HUDEP-2 (cell line): ENCODE data around the gene QSER1.
"Not testable (repeated sequence)": the region's sequence is repeated elsewhere in the genome, so short reads cannot be mapped to it uniquely, and the experiment has no call there.

Experiments used
- DNase-seq, 76 experiments: peaks; one replicate each; lab custom pipeline; 2025; ENCODE audit not compliant: unreplicated experiment in 76 of 76; lab: John Stamatoyannopoulos, UW

The QSER1 gene

DNA sequence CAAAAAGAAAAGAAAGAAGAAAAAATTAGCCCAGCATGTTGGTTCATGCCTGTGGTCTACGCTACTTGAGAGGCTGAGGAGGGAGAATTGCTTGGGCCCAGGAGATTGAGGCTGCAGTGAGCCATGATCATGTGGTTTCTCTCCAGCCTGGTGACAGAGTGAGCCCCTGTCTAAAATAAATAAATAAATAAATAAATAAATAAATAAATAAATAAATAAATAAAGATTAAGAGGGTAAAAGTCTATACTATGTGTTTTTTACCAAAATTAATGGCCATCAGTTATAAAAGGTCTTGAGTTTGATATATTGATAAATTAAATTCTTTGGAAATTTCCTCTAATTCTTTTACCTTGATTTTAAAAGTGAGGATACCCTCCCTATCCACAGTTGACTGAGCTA is 97.9 kb downstream of the QSER1 start:
- DNase-seq = no peak

DNA sequence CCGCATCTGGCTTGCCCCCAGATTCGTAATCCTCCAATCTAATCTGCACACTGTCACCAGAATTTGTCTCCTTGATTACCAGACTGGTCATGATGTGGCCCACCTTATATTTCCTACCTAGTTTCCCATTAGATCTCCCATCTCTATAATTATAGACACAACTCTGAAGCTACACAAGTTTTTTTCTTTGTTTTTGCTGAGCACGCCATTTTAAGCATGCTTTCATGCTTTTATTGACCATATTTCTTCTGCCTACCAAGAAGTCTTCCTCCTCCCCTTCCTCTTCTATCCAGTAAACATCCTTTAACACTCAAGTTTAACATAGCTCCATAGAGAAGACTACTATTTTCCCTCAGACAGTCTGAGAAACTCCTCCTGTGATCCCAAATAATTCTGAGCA is 98.8 kb downstream of the QSER1 start:
- no peak for DNase-seq

DNA sequence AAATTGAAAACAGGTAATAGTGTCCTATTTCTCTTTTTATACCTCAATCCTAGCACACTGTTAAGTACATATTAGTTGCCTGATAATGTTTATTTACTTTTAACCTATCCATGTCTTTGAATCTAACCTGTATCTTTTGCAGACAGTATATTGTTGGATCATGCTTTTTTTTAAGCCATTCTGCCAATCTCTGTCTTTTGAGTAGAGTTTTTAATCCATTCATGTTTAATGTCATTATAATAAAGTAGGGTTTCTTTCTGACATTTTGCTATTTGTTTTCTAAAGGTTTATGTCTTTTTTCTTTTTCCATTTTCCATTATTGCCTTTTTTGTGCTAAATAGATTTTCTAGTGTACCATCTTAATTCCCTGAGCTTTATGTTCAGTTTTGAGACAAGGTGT is 99.3 kb downstream of the QSER1 start:
- no peak for DNase-seq

DNA sequence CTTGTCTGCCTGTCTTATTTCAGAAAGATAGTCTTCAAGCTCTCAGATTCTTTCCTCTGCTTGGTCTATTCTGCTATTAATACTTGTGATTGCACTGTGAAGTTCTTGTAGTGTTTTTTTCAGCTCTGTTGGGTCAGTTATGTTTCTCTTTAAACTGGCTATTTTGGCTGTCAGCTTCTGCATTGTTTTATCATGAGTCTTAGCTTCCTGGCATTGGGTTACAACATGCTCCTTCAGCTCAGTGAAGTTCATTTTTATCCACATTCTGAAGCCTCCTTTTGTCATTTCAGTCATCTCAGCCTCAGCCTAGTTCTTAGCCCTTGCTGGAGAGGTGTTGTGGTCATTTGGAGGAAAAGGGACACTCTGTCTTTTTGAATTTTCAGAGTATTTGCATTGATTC is 107.6 kb downstream of the QSER1 start:
- DNase-seq = no peak

DNA sequence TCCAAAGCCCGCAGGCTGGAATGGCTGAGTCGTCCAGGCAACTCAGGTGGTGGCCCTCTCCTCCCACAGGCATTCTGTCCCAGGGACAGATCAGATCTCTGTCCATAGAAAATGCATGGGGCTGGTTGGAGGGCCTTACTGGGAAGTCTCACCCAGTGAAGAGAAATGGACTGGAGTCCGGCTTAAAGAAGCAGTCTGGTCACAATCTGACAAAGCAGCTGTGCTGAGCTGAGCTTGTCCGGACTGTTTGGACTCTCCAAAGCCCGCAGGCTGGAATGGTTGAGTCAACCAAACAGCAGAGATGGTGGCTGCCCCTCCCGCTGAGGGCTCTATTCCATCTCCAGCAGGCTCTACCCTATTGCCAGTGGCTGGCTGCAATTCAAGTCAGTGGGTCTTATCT is 108.7 kb downstream of the QSER1 start:
- DNase-seq = no peak

DNA sequence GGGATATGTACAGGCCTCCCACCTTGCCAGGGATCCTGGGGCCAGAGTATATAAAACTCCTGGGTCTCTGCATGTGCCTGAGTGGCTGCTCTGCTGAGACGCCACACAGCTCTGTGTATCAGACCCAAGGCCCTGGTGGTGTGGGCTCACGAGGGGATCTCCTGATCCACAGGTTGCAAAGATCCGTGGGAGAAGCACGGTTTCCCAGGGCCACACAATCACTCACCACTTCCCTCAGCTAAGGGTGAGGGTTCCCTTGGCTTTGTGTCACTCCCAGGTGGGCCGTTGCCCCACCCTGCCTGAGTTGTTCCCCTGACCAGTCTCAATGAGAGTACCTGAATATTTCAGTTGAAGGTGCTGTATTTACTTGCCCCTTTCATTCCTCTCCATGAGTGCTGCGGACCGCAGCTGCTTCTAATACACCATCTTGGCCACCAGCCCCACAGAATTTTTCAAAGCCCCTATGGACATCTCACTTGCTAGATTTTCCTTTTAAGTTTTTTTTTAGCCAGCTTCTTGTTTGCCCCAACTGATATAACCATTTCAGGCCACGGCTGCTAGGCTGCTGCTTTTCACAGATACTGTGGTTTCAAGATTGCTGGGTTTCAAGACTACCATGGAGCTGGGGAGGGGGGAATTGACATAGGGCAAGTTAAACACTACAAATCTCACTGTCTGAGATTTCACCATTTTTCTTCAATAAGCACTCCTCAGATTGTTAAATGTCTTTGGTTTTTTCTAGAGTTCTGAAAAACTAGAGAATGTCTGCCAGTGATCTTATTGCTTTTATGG is 109.3 kb downstream of the QSER1 start:
- DNase-seq = no peak

DNA sequence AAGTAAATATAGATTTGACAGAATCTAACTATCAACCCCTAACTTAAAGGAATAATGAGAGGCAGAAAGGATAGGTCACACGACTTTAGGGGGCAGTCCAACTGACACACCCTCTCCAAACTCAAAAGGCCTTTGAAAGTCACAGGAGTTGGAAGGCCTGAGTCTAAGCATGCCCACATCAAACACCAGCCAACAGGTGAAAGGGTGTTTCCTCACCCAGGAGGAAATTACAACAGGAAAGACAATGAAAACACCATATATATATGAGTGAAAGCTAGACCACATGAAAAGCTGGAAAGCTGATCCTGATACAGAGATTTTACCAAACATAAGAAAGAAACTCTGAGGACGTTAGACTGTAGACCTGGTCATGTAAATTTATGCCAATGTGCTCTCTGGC is 112.6 kb downstream of the QSER1 start:
- no peak for DNase-seq

DNA sequence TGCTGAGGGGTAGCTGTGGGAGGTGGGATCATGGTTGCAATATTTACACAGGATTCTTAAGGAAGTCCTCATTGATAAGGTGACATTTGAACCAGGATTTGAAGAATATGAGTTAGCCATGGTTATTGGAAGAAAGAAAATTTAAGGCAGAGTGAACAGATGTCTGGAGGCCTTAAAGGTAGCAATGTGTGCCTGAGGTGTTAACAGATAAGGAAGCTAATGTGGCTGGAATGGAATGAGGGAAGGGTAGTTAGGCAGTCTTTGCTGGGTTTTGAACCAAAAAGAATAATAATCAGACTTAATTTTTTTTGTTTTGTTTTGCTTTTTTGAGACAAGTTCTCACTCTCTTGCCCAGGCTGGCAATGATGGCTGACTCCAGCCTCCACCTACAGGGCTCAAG is 113.4 kb downstream of the QSER1 start:
- no peak for DNase-seq

DNA sequence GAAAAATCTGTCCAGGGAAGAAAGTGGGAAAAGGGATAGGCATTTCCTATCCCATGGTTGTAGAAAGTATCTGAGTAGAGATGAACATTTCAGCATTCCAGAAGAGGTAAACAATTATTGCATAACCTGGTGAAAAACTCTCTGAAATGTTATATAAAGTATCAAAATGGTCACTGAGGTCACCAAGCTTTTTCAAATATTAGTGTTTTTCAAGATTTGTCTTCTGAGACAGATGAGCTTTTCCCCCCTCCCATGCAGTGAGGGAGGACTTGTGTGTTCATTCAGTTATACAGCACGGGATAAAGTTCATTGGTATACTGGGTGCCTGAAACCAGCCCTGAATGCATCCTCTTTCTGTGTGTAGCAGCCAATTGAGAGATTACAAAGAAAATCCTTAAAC is 121.1 kb downstream of the QSER1 start:
- DNase-seq = no peak

DNA sequence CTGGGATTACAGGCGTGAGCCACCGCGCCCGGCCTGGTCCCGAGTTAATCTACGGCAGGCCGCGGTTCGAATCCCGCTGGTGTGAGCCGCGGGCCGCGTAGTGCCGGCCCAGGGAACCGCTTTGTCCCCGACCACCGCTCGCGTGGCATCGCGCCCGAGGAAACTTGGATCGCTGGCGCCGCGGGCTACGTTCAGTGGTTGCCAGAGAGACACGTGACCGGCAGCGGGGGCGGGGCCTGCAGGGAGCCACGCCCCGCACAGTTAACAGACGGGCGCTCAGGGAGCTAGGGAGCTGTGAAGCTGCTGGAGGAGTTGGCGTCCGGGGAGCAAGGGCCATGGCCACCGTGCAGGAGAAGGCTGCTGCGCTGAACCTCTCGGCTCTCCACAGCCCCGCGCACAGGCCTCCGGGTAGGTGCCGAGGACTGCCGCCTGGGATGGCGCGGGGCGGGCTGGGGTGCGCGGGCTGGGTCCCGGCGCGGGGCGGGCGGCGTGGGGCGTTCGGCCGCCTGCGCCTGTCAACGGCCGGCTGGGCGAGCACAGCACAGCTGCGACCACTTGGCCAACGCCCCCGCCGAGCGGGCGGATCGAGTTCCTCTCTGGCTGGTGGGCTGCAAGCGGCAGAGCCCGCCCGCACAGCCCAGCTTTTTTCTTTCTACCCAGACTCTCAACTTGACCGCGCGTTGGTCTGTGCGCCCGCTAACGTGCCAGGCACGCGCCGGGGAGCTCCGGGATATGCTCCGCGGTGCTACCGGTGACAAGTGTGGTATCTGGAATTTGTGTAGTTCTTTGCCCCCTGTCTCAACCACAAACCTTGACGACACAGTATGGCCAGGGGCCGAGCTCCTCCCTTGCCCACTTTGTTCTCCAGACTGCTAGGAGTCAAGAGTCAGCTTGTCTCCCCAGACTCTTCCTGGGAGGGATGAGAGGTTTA is 123.3 kb downstream of the QSER1 start, which contains the start of gene DEPDC7:
Gene DEPDC7 (plus strand): TSS at position 258 of the 931 bp plus-strand sequence. CDS start 78 bp downstream, at position 336.
- DNase-seq = peak in 75 of 76 experiments; percentile 33 to 92 (median 86)

DNA sequence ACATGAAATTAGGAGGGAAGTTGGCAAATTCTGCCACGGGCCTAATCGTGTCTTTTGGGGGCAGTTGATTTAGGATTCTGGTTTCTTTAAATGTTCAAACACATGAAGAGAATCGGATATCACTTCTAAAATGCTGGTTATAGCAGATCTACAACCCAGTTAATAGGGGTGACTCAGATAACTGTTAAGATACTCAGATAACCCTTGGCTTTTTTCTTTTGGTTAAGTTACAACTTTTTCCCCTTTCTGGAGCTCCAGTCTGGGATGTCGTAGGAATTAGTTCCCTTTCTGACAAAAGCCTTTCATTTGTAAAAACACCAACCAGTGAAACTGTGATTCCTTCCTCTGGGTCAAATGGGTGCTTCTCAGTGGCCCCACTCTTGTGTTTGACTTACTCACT is 124.0 kb downstream of the QSER1 start:
- DNase-seq = peak in 1 of 76 experiments; percentile 10

DNA sequence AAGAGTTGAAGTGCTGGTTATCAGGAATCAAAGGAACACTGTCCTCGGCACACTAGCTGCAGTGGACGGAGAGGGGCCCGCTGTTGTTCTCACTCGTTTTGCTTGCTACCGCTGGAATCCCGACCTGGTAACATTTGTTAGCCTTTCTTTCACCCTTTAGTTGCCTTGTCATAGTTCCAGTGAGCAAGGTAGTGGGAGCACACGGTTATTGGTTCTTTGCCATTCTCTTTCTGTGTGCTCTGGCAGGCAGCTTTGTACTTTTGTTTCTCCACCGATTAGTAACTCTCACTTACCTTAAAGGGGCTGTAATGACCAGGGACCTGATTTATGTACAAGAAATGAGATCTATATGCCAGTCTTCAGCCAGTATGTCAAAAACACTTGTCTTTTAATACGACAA is 124.9 kb downstream of the QSER1 start:
- no peak for DNase-seq

DNA sequence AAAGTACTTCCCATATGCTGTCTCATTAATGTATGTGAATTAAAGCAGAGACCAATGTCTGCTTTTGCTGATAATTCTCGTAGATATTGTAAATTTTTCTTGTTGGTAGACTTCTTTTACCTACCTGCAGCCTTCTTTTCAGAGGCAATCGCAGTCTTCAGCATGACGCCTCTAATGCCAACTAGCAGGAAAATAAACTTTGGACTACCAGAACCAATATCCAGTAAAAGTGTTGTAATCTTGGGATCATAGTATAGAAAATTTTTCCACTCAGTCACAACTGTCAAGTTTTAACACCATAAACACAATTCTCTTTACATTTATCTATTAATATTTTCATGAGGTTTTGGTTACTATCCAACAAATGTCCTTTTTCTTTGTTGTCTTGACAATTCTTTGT is 125.4 kb downstream of the QSER1 start:
- DNase-seq = no peak

DNA sequence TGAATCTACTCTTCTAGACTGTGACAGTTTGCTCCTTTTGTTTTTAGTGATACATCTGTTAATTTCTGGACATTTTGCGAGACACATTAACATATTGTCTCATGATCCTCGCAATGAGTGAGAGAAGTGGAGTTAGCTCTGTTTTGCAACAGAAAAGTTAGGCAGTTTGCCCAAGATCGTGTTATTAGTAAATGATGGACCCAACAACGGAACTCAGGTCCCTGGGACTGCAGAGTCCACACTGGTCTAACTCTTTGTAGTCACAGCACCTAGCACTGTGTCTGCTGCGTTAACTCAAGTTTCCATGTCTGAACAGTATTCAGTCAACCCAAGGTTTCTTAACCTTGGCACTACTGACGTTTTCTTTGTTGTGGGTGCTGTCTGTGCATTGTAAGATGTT is 126.2 kb downstream of the QSER1 start:
- DNase-seq = no peak

DNA sequence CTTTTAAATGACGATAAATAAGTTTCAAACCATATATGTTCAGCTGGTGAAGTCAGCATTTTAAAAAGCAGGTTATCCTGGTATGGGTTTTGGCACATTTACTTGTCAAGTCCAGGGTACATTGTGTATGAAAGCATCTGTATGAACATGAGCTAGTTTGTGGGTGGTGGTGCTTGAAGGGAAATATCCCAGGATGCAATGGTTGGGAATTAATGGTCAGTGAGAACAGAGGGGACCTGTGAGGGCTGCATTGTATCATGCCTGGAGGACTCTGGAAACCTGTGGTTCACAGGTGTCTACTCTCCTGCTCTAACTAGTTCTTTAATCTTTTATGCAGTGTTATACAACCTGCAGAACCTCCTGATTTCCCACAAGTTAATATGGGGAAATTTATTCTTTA is 128.9 kb downstream of the QSER1 start:
- no peak for DNase-seq

DNA sequence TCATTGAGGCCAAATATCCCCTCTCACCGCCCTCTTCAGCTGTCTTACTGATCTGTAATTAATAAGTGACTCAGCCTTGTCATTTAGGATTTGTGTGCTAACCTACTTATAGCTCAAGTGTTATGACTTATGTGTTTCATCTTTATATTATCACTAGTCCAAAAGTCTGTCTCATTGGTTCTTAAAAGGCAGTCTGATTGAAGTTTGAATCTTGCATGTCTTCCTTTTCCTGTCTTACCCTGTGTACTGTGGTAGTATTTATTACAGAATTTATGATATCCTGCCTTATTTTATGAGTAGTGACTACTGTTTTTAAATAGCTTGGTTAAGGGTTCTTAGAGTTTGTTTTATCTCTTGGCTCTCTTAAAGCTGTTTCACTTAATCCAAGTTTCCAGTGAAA is 129.3 kb downstream of the QSER1 start:
- no peak for DNase-seq

DNA sequence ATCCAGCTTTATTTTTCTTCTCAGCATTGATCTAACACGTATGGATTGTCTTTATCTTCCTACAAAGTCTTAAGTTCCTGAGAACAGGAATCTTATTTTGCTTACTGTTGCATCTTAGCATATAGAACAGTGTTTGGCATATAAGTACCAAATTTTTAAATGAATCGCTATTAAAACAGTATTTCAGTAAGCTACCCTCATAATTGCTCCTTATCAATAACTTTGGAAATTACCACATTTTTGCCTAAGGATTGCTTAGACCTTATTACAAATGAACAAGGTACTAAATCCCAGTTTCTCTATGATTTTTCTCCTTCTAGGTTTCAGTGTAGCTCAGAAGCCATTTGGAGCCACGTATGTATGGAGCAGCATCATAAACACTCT is 132.7 kb downstream of the QSER1 start:
- DNase-seq = no peak

DNA sequence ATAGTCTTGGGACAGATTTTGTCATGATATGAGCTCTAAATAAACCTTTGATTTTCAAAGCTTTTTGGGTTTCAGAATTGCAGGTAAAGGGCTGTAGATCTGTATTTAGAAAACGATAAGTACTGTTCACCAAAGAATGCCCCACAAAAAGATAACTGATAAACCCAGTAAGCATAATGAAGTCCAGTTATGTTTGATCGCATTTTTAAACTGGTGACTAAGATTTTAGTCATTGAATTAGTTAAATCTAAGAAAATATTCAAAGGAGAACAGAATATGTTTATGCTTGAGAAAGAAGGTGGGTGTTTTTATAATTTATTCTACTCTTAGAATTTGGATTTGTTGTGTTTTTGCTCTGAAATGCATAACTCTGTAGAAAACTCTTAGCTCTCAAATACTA is 134.6 kb downstream of the QSER1 start:
- no peak for DNase-seq

DNA sequence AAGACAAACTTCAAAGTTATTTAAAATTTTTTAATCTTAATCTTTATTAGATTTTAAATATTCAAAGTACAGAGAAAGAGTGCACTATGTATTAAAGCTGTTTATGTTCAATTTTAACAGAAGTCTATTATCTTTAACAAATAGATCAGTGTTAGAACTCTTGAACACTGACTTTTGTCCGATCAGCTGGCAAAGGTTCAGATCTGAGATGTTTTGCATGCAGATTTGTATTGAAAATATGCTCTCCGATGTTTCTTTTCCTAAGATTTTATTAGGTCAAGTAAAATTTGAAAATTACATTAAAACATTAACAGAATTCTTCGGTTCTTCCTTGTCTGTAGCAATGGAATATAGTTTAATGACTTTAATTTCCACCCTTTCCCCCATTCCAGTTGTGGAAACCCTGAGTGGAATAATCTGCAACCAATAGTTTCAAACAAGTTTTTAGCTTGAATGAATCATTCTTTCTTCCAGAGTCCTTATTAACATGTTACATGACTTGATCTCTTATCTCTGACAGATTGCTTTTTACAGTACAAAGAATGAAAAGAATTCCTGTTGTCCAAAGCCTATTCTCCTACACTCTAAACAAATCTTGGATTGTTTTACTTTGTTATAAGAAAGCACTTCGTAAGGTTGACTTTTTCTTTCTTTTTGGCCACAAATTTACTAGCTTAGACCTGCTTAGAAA is 135.4 kb downstream of the QSER1 start:
- DNase-seq = no peak

DNA sequence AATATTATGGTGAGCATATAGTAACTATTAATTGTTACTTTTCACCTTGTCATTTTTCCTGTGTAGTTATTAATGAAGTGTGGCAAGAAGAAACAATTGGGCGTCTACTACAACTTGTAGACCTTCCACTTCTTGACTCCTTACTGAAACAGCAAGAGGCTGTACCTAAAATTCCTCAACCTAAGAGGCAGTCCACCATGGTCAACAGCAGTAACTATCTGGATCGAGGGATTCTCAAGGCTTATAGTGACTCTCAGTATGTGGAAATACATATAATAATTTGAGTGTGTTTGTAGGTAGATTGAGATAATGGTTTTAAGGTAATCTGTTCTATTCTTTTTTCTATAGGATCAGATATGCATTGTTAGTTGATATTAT is 135.9 kb downstream of the QSER1 start:
- DNase-seq = no peak

DNA sequence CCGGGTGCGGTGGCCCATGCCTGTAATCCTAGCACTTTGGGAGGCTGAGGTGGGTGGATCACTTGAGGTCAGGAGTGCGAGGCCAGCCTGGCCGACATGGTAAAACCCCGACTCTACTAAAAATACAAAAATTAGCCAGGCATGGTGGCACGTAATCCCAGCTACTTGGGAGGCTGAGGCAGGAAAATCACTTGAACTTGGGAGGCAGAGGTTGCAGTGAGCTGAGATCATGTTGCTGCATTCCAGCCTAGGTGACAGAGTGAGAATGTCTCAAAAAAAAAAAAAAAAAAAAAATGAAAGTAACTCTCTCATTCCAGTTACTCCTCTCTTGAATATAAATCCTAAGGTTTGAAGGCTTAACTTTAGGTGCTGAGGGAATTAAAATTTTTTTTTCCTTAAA is 136.6 kb downstream of the QSER1 start:
- DNase-seq = not testable (repeated sequence)
